HepG2 (cell line): ENCODE measurements around the gene MRPS5. TPM values are rescaled to one million over a fixed set of nuclear protein-coding genes. Genes with fewer than 3 reads are reported as not detected.

Source experiments
- DMAP1 ChIP-seq: IDR thresholded peaks from 2 replicates; pipeline ENCODE4 v1.6.1; 2016
- EED ChIP-seq: sonication (generic); formaldehyde crosslinking; IDR thresholded peaks from 2 replicates; pipeline ENCODE4 v1.5.0; 2020; ENCODE audit warnings: mild to moderate bottlenecking, missing genetic modification reagents
- ESRRA ChIP-seq: sonication (generic); formaldehyde crosslinking; IDR thresholded peaks from 2 replicates; pipeline ENCODE4 v1.5.1; 2020; ENCODE audit warnings: mild to moderate bottlenecking, low read depth, missing genetic modification reagents
- GABPB1 ChIP-seq: IDR thresholded peaks from 2 replicates; pipeline ENCODE4 v1.6.1; 2016; ENCODE audit warnings: mild to moderate bottlenecking, missing genetic modification reagents, moderate library complexity, missing compliant biosample characterization
- HNRNPLL ChIP-seq: fragments of 200-400 bp; formaldehyde crosslinking; IDR thresholded peaks from 2 replicates; pipeline ENCODE4 v1.6.1; 2017; ENCODE audit warnings: mild to moderate bottlenecking, low read depth, low read length; ENCODE audit not compliant: poor library complexity, severe bottlenecking
- ISL2 ChIP-seq: sonication (generic); formaldehyde crosslinking; IDR thresholded peaks from 2 replicates; pipeline ENCODE4 v1.5.0; 2020; ENCODE audit warnings: missing genetic modification reagents
- MAZ ChIP-seq, 2 experiments: sonication (generic) in 1 of 2; formaldehyde crosslinking in 1 of 2; IDR thresholded peaks; 2 replicates each; pipeline versions ENCODE4 v1.5.0 to v1.6.1; 2012 to 2020; ENCODE audit warnings: low read depth in 2 of 2, mild to moderate bottlenecking in 2 of 2, borderline replicate concordance in 1 of 2, improper control_type of control experiment in 1 of 2, low read length in 1 of 2, missing genetic modification reagents in 1 of 2, moderate library complexity in 1 of 2
- MTF1 ChIP-seq: sonication (generic); formaldehyde crosslinking; IDR thresholded peaks from 2 replicates; pipeline ENCODE4 v1.5.0; 2020; ENCODE audit warnings: missing genetic modification reagents
- NFATC3 ChIP-seq: sonication (generic); formaldehyde crosslinking; IDR thresholded peaks from 2 replicates; pipeline ENCODE4 v1.5.1; 2020; ENCODE audit warnings: mild to moderate bottlenecking, missing genetic modification reagents
- NFYC ChIP-seq: IDR thresholded peaks from 2 replicates; pipeline ENCODE4 v1.6.1; 2016; ENCODE audit warnings: missing genetic modification reagents, missing compliant biosample characterization
- NRL ChIP-seq: sonication (generic); formaldehyde crosslinking; IDR thresholded peaks from 2 replicates; pipeline ENCODE4 v1.5.0; 2020; ENCODE audit warnings: missing genetic modification reagents, mild to moderate bottlenecking, moderate library complexity, borderline replicate concordance
- POLR2G ChIP-seq: fragments of 200-400 bp; formaldehyde crosslinking; IDR thresholded peaks from 2 replicates; pipeline ENCODE4 v1.6.1; 2018; ENCODE audit warnings: mild to moderate bottlenecking, low read depth, low read length, moderate library complexity
- SNRNP70 ChIP-seq: fragments of 200-400 bp; formaldehyde crosslinking; IDR thresholded peaks from 2 replicates; pipeline ENCODE4 v1.6.1; 2017; ENCODE audit warnings: mild to moderate bottlenecking, low read depth, low read length, moderate library complexity
- SP140L ChIP-seq: sonication (generic); formaldehyde crosslinking; IDR thresholded peaks from 2 replicates; pipeline ENCODE4 v1.4.0; 2020; ENCODE audit warnings: missing genetic modification reagents, borderline replicate concordance
- ZMYM3 ChIP-seq: sonication (generic); formaldehyde crosslinking; IDR thresholded peaks from 2 replicates; pipeline ENCODE4 v1.5.1; 2020; ENCODE audit warnings: mild to moderate bottlenecking, missing genetic modification reagents
- ZNF282 ChIP-seq: fragments of 450-650 bp; IDR thresholded peaks from 2 replicates; pipeline ENCODE4 v1.6.1; 2018; ENCODE audit not compliant: partially characterized antibody
- ZSCAN31 ChIP-seq: sonication (generic); formaldehyde crosslinking; IDR thresholded peaks from 2 replicates; pipeline ENCODE4 v1.5.0; 2020; ENCODE audit warnings: low read depth, mild to moderate bottlenecking, missing genetic modification reagents
- polyA plus RNA-seq, 8 experiments: library from polyadenylated mRNA; depleted of rRNA in 3 of 8; stranded (reverse) in 7 of 8; unstranded in 1 of 8; fragments of >200 nt; fragmentation: Illumina TruSeq in 4 of 8; extraction: Trizol in 4 of 8; gene quantifications; 2 replicates each; pipeline versions ENCODE4 v1.2.1 to v1.2.3, GENCODE V29; 2011 to 2016; ENCODE audit warnings: low read depth in 4 of 8, missing spikeins in 1 of 8, mixed read lengths in 1 of 8; ENCODE audit not compliant: insufficient read depth in 1 of 8
- total RNA-seq, 5 experiments: library from RNA; depleted of rRNA; stranded (reverse); fragments of >200 nt; fragmentation: Illumina TruSeq; extraction: Trizol; gene quantifications; 2 replicates each; pipeline ENCODE4 v1.2.3, GENCODE V29; 2016; ENCODE audit warnings: low read depth in 1 of 5
- TF ChIP-seq, protein P1 (sequence below): sonication (generic); formaldehyde crosslinking; IDR thresholded peaks from 2 replicates; pipeline ENCODE4 v1.8.1; 2023; ENCODE audit warnings: mild to moderate bottlenecking, moderate library complexity, missing genetic modification reagents
- TF ChIP-seq, protein P2 (sequence below): conservative IDR thresholded peaks from 2 replicates; pipeline ENCODE4 v1.6.1; 2018; ENCODE audit warnings: missing genetic modification reagents
- TF ChIP-seq, protein P3 (sequence below): IDR thresholded peaks from 2 replicates; pipeline ENCODE4 v1.6.1; 2012; ENCODE audit warnings: low read depth, low read length, improper control_type of control experiment

MRPS5 gene
- total and polyA plus RNA-seq, 2 of the 13 experiments (the other 11 are each of a cell fraction or from before 2014, with no cell fraction given): 98.8 to 134 TPM

DNA sequence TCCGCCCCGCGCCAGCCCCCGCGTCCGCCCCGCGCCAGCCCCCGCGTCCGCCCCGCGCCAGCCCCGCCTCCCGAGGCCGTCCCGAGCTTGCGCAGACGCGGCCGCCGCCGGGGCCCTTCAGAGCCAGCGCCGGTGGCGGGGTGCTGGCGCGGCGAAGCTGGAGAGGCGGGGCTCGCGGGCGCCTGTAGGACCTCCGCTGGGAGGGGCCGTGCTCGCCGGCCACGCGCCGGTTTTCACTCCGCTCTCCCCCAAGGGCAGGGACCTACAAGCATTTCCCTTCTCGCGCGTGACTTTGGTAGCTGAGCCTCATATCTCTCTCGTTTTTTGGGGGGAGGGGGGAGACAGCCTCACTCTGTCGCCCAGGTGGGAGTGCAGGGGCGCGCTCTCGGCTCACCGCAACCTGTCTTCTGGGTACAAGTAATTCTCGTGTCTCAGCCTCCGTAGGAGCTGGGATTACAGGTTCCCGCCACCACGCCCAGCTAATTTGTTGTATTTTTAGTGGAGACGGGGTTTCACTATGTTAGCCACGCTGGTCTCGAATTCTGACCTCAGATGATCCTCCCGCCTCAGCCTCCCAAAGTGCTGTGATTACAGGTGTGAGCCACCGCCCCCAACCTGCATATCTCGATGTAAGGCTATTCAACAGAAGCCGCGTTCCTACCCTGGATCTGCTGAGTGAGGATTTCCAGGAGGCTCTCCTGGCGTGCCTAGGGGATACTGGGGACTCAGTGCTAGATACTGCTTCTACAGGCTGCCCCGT lies 38.3 kb upstream of the MRPS5 start, which contains the start of gene ZNF514 (continued):
- TF ChIP-seq HNRNPLL (peak; percentile 61), ZNF282 (no peak), ZMYM3 (CRISPR knock-in tag) (peak; percentile 67), MTF1 (no peak), SP140L (CRISPR knock-in tag) (no peak), NRL (CRISPR knock-in tag) (peak; percentile 18; the same call in 1 of the 2 replicates), MAZ (IDR thresholded peaks at IDR 0.05; ENCODE audit: borderline replicate concordance, low read depth, low read length) (peak; percentile 49; the same call in 1 of the 2 replicates), MAZ (CRISPR knock-in tag; IDR thresholded peaks at IDR 0.05; ENCODE audit: low read depth) (peak; percentile 52; the same call in 1 of the 2 replicates), DMAP1 (CRISPR knock-in tag) (peak; percentile 43; the same call in 1 of the 2 replicates), POLR2G (peak; percentile 60; the same call in 1 of the 2 replicates), NFATC3 (CRISPR knock-in tag) (no peak), NFYC (no peak), EED (CRISPR knock-in tag) (0 out of 2 replicates have a peak, but pooled peaks have one; percentile 29), ISL2 (CRISPR knock-in tag) (no peak), ZSCAN31 (0 out of 2 replicates have a peak, but pooled peaks have one; percentile 39), SNRNP70 (no peak), ESRRA (CRISPR knock-in tag) (no peak), GABPB1 (CRISPR knock-in tag) (0 out of 2 replicates have a peak, but pooled peaks have one; percentile 6)
- TF ChIP-seq, protein P1, sequence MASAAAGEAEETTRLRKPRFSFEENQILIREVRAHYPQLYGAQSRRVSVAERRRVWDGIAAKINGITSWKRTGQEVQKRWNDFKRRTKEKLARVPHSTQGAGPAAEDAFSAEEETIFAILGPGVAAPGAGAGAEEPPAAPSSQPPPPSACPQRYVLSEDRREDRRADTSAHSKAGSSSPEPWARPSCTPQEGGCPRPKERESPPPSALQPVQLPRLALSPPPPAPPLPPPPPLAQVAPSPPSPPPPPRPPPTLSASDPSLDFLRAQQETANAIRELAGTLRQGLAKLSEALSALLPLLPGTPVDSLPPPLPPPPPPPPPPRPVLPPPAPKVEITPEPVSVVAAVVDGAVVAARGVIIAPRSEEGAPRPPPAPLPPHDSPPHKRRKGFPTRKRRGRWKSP (CRISPR knock-in tag): 0 out of 2 replicates have a peak, but pooled peaks have one; percentile 38
- TF ChIP-seq, protein P2, sequence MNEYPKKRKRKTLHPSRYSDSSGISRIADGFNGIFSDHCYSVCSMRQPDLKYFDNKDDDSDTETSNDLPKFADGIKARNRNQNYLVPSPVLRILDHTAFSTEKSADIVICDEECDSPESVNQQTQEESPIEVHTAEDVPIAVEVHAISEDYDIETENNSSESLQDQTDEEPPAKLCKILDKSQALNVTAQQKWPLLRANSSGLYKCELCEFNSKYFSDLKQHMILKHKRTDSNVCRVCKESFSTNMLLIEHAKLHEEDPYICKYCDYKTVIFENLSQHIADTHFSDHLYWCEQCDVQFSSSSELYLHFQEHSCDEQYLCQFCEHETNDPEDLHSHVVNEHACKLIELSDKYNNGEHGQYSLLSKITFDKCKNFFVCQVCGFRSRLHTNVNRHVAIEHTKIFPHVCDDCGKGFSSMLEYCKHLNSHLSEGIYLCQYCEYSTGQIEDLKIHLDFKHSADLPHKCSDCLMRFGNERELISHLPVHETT (CRISPR knock-in tag): 0 out of 2 replicates have a peak, but pooled peaks have one; percentile 34
- TF ChIP-seq, protein P3, sequence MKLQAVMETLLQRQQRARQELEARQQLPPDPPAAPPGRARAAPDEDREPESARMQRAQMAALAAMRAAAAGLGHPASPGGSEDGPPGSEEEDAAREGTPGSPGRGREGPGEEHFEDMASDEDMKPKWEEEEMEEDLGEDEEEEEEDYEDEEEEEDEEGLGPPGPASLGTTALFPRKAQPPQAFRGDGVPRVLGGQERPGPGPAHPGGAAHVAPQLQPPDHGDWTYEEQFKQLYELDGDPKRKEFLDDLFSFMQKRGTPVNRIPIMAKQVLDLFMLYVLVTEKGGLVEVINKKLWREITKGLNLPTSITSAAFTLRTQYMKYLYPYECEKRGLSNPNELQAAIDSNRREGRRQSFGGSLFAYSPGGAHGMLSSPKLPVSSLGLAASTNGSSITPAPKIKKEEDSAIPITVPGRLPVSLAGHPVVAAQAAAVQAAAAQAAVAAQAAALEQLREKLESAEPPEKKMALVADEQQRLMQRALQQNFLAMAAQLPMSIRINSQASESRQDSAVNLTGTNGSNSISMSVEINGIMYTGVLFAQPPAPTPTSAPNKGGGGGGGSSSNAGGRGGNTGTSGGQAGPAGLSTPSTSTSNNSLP: no peak
